ENCODE results near the gene KLF16.

Gene KLF16

DNA sequence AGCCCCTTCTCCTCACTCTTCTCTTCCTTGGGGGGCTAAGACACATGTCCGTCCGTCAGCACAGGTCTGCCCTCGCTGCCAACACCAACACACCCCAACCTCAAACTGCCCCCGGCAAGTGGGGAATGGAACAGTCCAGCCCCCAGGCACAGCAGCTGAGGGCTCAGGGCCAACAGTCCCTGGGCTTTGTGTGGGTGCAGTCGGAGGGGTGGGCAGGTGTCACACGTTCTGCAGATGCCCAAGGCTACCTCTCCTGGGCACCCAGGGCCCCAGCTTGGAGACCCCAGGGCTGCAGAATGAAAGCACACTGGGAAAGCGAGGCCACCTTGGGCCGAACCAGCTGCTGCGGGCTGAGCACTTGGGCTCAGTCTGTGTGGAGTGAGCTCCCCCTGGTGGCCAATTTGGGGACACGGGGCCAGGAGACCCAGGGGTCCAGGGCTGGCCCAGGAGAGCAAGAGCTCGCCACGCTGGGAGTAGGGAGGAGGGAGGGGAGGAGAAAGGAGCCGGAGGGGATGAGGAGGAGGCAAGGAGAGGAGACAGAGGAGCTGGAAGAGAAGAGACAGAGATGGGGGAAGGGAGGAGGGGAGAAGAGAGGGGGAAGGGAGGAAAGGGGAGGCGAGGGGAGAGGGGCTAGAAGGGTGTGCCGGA lies 37.3 kb downstream of the KLF16 start:
- H3K4me3 ChIP-seq (ENCODE audit: low read depth, low read length): no peak overlapping the region

- H3K4me3 ChIP-seq (ENCODE audit: low read depth, low read length): no peak overlapping the region
Observed at GRCh38 chr19:1824252-1824622, 39.1 kb downstream of the KLF16 start.

DNA sequence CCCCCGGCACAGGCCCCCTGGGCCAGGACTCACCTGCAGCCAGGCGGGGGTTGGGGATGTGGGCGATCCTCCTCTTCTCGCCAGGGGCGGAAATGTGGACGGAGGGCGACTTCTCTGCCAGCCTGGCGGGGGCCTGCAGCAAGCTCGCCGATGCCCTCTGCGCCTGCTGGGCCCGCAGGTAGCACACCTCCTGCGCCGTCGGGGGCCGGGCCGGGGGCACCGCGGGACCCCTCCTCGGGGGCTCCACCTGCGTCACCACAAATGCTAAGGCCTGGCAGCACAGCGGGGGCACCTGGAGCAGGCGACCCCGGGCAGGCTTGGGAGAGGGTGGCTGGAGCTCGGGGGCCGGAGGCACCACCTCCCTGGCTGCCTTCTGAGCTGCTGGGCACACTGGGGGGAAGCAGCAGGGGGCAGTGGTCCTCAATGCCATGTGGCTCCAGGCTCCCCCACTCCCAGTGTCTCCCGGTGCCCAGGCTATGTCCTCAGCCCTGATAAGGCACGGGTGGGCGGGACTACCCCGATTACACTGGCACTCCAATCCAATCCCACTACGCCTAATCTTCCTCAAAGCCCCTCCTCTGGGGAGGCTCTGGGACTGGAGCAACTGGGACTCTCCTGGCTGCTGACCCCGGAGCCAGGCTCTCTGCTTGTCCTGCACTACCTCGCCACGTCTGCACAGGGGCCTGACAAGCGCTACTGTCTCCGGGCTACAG lies 39.7 kb downstream of the KLF16 start:
- no peak overlapping the region for H3K4me3 ChIP-seq (ENCODE audit: low read depth, low read length)

DNA sequence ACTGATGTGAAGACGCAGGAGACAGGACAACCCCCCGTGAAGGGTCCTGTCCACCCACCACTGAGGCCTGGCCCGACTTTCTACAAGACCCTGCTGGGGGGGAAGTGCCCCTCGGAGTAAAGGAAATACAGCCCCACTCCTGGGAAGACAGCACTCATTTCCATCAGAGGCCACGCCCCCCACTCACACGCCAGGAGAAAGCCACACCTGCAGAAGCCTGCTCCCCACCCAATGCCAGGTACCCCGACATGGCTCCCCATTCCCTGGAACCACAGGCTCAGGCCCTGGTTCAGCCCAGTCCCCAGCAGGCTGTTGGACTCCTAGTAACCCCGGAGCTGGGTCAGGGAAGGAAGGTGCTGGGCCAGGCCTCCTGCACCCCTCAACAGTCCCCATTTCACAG lies 40.4 kb downstream of the KLF16 start:
- H3K4me3 ChIP-seq (ENCODE audit: low read depth, low read length): no peak overlapping the region

GRCh38 chr19:1822210-1822609 lies 41.2 kb downstream of the KLF16 start:
- H3K4me3 ChIP-seq (ENCODE audit: low read depth, low read length): no peak overlapping the region

- no peak overlapping the region for H3K4me3 ChIP-seq (ENCODE audit: low read depth, low read length)
Observed at GRCh38 chr19:1819341-1820255, 43.8 kb downstream of the KLF16 start.

DNA sequence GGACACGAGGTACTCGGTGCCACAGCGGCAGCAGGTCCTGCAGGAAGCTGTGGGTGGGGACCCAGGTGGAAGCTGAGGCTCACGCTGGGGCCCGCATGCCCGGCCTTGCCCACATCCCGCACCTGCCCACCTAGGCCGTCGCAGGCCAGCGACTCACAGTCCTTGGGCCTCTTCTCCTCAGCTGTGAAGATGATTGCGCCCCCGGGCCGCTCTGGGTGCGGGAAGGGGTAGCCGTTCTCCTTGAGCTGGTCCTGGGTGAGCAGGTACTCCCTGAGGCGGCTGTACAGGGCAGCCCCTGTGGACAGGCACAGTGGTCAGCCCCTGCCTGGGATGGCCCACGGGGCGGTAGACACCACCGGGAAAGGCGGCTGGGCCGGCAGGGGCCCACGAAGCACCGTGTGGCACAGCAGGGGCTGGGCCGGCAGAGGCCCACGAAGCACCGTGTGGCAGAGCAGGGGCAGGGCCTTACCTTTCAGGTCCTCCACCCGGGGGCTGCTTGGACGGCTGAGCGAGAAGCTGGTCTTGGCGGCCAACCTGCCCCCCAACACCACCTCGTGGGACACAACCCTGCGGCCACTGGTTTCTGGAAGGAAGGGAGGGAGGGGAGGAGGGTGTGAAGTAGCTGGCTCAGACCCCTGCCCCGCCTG lies 44.7 kb downstream of the KLF16 start:
- no peak overlapping the region for H3K4me3 ChIP-seq (ENCODE audit: low read depth, low read length)

- no peak overlapping the region for H3K4me3 ChIP-seq (ENCODE audit: low read depth, low read length)
Observed at GRCh38 chr19:1817553-1818179, 45.7 kb downstream of the KLF16 start.

DNA sequence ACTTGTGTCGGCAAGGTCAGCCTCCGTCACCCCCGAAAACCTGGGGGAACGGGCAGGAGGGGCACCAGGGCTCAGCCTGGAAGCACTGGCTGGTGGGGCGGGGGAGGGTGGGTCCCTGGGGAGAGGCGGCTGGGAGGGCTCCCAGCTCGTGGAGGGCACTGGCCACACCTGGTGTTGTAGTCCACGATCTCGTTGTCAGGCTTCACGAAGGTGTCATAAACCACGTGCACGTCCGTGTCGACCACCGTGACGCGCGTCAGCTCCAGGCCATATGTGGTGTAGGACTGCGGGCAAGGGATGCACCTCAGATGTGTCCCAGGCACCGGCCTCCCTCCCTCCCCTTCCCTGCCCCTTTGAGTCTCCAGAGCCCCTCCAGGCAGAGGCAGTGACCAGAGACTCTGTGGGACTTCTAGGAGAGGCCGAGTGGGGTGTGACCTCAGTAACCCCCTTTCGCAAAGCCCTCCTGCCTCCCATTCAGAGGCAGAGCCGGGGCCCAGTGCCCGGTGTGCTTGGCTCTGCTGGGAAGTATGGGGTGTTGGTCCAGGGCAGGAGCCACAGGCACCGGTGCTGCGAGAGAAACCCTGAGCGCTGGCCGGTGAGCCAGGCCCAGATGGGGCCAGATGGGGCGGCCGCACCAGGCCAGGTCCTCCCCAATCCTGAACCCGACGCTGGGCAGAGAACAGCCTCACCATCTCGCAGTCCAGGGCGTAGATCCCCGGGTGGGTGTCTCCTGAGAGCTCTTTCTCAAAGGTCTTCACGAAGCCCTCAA lies 46.7 kb downstream of the KLF16 start:
- no peak overlapping the region for H3K4me3 ChIP-seq (ENCODE audit: low read depth, low read length)

- no peak overlapping the region for H3K4me3 ChIP-seq (ENCODE audit: low read depth, low read length)
Observed at GRCh38 chr19:1815605-1816529, 47.5 kb downstream of the KLF16 start.

DNA sequence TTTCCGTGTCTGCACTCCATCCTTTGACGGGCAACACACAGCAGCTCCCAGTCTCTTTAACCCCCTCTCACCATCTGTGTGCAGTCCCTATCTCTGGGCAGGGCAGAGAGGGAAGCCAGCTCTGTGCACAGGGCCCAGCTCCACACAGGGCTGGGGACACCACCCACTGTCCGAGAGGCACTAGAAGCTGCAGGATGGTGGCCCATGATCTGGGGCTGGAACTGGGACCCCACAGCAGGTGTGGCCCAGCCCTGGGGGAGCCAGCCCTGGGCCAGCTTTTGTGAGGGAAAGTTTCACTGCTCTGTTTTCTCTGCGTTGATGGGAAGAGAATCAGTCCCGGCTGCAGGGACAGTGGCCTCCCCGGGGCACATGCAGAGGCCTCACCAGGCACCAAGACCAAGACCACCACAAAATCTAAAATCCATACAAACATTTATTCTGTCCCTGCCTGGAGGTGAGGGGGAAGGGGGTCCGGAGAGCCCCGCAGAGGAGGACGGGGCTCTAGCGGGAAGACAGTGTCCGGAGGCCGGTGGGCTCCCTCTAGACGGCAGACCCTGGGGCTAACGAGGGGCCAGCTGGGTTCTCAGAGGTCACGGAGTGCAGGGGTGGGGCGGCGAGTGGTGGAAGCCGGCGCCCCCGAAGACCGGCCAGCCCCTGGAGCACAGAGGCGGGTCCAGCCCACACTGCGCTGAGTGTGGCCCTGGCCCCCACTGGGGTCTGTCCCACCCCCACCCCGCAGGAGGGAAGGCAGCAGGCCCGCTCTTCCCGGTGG lies 48.4 kb downstream of the KLF16 start:
- no peak overlapping the region for H3K4me3 ChIP-seq (ENCODE audit: low read depth, low read length)

- no peak overlapping the region for H3K4me3 ChIP-seq (ENCODE audit: low read depth, low read length)
Observed at GRCh38 chr19:1814391-1814790, 49.0 kb downstream of the KLF16 start.

DNA sequence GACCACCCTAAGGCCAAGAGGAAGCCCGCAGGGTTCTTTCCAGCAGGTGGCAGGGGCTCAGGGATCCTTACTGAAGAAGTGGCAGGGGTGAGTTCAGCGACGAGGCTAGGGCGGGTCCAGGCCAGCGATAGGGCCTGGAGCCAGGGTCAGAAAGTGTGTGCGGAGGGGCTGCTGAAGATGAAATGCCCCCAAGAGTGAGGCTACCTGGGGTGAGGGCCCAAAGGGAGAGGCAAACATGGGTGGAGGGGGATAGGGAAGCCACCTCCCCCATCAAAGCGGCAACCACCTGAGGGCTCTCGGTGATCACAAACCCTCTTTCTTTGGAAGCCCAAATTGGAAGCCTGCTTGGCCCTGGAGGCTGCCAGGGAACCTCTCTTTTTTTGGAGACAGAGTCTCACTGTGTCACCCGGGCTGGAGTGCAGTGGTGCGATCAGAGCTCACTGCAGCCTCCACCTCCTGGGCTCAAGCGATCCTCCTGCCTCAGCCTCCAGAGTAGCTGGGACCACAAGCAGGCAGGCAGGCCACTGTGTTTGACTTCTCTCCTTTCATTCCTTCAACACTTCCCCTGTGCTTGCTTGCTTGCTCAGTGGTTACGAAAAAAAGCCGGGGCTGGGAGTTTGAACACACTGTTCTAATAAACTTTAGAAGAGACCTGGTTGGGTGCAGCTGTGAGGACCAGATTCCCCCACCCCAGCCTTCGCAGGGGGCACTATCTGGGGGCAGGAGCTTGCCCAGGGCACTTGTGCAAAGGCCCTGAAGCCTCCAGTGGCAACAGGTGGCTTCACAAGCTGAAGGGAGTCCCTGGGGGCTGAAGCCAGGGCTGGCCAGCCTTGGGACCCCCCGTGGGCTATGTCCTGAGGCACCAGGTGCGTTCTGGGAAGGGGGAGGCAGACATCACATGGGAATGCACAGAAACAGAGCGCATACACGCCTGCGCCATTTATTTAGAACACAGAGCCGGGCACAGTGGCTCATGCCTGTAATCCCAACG lies 49.9 kb downstream of the KLF16 start:
- H3K4me3 ChIP-seq (ENCODE audit: low read depth, low read length): no peak overlapping the region

DNA sequence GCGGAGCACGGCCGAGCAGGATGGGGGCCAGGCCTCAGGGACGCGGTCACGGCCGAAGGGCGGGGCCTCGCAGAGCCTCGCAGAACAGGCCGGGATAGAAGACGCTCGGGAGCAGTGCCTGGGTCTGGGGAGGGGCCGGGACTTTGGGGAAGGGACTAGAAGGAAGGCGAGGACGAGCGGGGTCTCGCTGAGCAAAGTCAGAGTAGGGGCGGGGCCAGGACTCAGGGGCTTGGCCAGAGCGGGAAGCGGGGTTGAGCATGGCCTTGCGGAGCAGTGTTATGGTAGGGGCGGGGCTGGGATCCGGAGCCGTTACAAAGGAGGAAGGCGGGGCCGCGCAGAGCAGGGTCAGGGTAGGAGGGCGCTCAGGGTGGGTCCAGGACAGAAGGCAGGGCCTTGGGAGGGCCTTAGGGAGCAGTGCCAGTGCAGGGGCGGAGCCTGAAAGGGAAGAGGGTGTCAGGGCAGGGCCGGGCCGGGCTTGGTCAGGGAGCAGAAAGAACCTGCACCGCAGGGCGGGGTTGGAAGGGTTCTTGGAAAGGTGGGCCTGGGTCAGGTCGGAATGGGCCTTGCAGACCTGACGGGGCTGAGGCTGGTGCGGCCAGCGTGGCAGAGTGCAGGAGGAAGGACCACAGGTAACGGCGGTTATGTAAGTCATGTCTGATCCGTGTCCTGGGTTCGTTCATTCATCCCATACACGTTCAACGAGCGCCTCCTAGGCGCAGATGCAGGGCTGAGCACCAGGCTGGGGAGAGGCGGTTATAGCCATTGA lies 50.8 kb downstream of the KLF16 start:
- H3K4me3 ChIP-seq (ENCODE audit: low read depth, low read length): peak overlapping the region; percentile 50

- H3K4me3 ChIP-seq (ENCODE audit: low read depth, low read length): peak within 1 kb of the TSS; percentile 50
Observed at GRCh38 chr19:1811942-1812425, 51.4 kb downstream of the KLF16 start, which contains the start of gene ATP8B3. Gene ATP8B3, minus strand, starts transcription at chr19:1812276. Its CDS starts 540 bp downstream, at chr19:1811736.

GRCh38 chr19:1811472-1811894 lies 51.9 kb downstream of the KLF16 start:
- no peak overlapping the region for H3K4me3 ChIP-seq (ENCODE audit: low read depth, low read length)
